Activated CD4-positive, alpha-beta T cell treated with anti-CD3 and anti-CD28 coated beads, Interleukin-2, amount 50 U/mL, for 1 hour (primary cell): ENCODE results near the gene DUSP6.

ENCODE experiments used
- DNase-seq: peaks from one replicate; pipeline ENCODE4 v3.0.0-alpha.2; 2020

Gene DUSP6, protein sequence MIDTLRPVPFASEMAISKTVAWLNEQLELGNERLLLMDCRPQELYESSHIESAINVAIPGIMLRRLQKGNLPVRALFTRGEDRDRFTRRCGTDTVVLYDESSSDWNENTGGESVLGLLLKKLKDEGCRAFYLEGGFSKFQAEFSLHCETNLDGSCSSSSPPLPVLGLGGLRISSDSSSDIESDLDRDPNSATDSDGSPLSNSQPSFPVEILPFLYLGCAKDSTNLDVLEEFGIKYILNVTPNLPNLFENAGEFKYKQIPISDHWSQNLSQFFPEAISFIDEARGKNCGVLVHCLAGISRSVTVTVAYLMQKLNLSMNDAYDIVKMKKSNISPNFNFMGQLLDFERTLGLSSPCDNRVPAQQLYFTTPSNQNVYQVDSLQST

DNA sequence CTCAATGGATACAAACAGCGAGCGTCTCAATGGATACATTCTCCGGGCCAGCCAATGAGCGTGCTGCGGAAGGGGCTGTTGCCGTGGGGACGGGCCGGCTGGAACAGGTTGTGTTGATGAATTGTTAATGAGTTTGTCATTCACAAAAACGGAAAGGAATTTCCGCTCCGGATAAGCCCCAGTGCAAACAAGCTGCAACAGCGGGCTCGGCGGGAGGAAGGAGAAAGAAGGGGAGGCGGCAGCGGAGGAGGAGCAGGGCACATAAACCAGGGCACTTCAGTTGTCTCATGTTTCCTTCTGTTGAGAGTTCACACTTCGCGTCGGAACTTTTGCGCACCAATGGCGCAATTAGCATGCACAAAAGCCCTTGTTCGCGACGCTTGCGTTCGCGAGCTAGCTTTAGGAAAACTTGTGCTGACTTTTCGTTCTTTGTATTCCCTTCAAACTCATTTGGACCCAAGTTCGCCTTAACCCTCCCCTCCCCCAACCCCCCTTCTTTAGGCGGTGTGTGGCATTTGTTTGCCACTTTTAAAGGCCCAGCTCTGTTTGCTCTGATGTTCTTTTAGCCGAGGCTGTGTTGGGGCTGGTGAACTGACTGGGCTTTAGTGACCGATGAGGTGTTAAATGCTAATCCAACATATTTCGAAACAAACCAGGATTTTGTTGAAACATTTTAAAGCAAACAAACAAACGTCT lies at the start of gene DUSP6:
Gene DUSP6, minus strand, starts transcription at position 10 of the 696 bp plus-strand sequence. CDS start 462 bp downstream, outside the sequence.
- DNase-seq = peak; percentile 73

DNA sequence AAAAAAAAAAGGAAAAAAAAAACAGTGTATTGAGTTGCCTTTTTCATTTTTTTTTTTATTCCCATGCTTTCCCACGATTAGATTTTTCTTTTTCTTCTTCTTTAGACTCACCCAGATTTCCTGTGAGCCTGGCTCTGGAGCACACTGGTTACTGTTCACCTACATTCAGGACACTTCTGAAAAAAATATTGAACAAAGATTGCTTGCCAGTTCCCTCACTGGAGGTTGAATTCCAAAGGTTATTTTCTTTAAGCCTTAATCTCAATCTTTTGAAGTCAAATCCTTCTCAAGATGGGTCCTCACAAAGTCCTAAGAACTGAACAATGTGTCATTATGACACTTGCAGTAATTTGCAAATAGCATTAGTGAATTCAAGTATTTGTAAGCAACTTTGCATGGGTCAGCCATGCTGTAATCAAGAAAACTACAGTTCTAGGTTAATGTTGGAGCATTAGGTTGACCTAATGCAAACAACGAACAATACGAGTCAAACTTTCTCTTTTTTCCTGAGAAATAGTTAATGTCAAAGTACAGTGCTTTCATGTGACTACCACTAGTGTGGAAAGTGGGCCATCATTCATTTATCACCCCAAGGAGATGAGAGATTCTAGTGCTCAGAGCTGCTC lies 49.2 kb upstream of the DUSP6 start:
- DNase-seq = no peak

DNA sequence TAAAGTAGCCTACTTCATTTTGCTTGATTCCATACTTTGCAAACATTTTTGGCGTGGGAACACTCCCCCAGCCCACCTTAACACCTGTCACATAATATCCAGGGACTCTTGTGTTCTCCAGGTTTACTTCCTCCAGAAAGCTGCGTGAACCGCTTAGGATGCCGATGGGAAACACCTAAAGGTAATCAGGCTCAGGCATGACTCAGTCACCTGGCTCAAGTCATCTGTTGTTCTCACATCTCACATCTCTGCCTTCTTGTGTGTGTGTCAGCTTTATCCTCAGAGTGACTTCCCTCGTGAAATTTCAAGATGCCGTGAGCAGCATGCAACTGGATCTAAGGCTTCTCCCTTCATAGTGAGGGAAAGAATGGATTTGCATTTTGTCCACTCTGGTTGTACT lies 48.1 kb upstream of the DUSP6 start:
- no peak for DNase-seq

DNA sequence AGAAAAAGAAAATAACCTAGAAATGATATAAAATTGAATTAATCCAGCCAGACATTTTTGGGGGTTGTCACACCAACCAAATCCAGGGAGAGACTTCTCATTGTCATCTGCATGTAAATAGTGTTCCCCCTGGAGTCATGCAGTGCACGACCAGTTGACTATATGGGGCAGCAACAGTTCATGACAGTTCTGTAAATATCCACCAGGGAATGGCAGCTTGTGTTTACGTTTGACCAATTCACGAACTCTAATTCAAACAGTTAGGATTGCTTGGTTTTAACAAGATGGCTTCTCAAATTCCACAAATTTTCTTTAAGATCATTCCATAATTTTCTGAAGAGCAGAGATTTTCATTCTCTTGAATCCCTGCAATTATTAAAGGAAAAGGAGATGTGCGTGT lies 43.4 kb upstream of the DUSP6 start:
- DNase-seq = no peak

DNA sequence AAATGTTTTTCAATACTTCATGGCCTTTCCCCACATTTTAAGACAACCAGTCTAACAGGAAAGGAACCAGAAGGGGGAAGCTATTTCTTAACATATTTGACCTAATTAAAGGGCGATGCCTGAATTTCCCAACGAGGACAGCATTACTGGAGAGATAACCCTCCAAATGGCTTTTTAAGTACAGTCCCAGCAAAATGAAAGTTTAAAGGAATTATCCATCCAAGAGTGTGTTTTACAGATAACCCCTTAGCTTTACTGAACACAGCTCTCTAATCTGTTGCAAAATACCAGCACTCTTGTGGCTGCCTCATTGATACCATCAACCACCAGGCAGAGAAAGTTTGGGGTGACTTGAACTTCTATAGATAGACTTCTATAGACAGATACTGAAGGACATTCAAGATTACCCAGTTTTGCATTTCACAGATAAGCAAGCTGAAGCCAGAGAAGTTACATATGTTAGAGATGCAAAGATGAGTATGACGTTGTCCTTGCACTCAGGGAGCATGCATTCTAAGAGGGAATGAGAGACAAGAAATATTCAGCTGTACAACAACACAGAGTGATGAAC lies 41.3 kb upstream of the DUSP6 start:
- no peak for DNase-seq

DNA sequence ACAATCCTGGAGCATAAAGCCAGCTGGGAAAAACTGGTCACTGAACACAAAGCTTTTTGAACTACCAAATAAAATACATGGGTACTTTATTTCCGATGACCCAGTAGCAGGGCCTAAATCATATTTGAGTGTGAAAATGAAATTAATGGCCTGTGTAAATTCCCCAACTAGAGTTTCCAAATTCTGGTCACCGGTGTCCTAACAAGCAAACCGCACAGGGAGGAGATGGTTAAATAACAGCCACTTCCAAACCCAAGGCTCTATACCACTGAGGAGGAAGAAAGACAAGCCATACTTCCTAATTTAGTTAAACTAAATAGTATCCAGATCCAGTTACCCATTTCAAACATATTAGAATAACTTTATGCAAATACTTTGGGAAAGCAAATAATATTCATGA lies 40.1 kb upstream of the DUSP6 start:
- DNase-seq = no peak

DNA sequence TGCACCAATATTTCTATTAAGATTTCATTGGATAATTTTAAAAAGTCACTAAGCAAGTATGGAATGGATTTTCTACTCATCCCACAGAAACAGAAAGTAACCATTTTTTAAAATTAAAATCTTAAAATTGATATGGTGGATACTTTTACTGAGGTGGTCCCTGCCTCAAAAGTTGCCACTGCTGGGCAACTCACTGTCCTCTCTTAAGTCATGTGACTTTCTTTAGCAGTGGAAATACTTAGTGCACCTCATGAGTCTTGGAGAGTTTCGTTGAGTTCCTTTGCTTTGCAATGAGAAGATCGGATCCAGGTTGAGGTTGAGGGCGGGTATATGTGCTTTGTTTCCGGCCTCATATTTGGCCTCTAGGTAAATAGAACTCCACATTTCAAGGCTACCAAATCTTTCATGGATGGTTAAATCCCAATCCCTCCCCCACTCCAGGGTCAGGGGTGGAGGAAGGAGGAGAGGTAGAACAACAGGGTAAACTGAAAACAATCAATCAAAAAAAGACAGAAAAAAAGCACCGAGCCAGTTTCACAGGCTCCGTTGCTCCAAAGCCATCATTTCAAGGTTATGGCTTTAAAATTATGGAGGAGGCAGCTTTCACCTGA lies 39.5 kb upstream of the DUSP6 start:
- DNase-seq = no peak

DNA sequence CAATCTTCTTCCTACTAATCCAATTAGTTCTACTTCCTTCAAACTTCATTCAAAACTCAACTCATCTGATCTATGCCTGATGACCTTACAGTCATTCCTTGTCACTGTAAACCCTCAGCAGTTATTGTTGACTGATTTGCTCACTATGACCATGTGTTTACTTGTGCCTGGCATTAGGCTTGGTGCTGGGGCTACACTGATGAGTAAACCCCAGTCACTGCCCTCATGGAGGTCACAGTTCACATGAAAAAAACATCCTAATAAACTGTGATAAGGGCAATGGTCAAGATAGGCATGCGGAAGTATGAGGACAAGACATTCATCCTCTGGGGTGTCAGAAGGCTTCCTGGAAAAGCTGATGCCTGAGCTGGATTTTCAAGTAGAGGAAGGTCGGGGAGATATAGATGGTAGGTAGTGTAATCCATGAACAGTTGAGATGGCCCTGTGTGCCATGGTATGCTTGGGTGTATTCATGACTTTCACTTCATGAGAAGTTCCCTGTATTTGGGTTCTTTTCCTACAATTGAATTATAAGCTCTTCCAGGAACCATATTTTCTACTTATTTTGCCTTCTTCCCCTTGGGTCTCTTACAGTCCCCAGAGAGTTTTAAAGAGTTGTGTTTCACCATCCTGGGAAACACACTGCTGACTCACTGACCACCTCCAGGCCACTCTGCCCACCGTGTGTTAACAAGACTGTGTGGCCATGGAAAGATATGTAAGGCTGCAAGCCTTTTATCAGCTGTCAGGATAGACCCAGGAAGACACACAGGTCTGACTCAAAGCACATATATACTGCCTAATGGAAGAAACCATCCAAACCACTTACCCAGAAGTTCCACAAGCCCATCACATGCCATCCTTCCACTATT lies 38.7 kb upstream of the DUSP6 start:
- no peak for DNase-seq

DNA sequence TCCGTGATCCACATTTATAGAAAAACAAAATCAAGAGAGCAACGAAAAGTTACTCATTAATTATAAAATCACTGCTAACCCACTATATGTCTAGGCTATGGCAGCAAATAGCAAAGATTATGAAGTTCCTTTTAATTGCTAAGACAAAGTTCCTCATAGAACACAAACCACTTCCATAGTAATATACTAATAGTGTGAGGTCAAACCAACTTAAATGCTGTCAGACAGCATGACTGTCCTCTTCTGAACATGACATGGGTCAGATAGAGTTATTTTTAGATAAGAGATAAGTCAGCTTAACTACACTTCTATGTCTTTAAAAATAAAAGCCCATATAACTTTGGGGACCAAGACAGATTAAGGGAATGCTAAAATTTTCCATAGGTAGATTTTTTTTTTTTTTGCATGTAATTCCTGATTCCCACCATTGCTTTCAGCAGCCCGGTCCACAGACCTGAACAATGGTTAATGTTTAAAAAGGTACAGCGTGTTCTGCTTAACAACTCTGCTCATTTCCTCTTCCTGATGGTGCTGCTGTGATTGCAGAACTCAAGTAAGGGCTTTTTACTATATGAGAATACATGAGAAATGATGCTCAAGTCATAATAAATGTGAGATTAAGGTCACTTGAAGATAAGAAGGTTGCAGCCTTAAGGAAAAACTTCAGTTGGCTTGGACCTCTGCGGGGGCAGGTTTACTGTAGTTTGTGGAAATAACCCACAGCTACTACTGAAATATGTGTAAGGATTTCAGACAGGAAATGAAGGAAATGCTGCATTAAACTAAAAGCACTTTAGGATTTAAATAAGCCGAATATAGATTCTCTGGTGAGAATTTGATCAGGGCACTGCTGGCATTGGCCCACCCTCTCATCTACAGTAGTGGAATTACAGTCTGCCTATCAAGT lies 37.7 kb upstream of the DUSP6 start:
- DNase-seq = no peak

DNA sequence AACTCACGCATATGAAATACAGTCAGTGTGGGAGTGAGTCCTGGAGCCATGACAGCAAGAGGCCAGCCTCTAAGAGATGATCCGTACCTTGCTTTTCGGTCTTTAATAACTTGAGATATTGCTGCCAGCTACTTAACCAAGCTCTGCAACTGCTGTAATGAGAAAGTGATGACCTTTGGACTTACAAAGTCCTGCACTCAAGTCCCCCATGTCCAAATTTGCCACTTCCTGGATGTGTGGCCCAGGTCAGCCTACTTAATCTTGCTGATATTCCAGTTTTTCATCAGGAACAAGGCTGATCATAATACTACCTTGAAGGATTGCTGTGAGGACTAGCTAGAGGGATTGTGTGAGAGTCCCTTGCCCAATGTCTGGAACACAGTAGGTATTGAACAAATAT lies 33.8 kb upstream of the DUSP6 start:
- DNase-seq = no peak

DNA sequence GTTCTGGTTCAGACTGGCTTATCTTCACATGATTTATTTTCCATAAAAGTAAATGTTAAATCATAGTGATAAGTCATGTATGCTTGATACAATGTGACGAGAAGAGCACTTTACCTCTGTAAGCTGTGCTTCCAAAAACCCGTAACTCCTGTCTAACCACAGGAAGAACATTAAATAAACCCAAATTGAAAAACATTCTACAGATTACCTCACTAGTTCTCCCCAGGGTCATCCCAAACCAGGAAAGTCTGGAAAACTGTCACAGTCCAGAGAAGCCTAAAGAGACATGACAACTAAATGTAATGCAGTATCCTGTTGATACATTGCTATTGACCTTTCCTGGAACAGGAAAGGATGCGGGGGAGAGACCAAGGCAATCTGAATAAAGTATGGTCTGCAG lies 32.5 kb upstream of the DUSP6 start:
- no peak for DNase-seq

DNA sequence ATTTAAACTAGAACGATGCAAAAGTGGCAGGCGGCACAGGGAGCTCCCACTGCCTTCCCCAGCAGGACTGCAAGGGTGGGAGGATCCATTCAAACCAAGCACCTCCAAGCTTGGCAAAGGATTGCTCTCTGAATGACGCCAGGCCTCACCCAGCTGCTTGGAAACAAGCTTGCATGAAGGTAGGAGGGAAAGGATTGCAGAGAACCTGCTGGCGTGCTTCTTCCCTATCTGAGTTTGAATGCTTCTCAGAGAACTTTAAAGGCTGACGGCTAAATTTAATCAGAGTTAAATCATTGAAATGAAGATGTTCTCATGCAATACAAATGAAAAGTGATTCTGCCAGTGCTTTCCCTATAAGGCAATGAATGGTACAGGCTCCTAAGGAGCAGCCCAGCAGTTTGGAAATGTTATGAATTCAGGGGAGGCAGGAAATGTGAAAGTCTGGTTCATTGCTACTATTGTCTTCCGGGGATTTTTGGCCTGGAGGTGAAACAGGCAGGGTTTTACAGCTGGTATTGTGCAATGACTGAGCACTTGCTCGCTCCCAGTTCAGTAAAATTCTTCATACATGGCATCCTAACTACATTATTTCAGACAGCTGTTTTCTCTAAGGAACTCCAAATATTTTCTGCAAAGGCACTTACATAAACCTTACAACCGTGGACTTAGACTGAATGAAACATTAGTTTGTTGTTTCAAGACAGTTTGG lies 31.9 kb upstream of the DUSP6 start:
- no peak for DNase-seq

DNA sequence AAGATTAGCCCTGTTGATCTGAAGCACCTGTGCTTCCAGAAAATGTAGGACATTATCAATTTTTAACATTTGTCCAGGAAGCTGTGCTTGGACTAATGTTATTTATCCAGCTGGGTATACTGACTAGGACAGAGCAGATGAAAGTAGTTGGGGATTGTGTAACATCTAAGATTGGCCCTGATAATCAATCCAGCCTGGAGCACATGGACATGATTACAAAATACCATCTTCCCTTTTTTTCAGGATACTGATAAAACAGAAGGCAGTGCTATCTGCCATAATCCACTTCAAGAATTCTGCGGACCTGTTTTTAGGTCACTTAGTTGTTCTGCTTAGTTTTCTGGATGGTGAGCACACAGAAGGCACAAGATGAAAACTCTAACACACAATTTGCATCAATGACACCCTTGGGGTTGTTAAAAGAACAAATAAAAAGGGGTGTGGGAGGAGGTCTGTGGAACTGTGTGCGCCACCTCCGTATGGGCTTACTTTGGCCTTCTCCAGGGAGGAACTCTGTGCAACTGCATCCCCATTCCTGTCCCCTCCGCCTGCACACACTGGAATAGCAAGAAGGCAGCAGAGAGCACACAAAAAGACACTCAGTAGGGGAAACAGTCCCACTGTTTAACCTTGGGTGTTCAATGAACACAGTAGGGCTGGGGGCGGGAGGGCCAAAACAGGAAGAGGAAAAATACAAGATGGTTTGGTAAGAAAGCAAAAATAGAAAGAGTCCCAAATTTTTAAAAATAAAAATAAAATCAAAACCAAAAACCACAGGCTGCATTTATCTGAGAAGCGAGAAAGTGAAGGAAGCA lies 31.1 kb upstream of the DUSP6 start:
- DNase-seq = no peak

DNA sequence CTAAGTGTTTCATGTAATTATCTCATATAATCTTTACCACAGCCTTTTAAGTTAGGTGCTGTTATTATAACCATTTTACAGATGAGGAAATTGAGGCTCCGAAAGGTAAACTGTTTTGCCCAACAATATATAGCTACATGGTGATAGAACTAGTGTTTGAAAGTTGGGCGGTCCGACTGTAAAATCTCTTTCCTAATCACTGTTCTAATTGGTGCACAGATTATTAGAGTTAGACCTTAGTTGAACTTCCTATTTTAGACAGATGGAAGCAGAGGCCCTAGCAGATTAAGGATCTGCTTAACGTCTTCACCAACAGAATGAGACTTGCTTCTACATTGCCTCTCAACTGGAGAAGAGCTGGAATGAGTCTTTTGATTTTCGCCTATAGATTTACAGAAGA lies 30.0 kb upstream of the DUSP6 start:
- no peak for DNase-seq

DNA sequence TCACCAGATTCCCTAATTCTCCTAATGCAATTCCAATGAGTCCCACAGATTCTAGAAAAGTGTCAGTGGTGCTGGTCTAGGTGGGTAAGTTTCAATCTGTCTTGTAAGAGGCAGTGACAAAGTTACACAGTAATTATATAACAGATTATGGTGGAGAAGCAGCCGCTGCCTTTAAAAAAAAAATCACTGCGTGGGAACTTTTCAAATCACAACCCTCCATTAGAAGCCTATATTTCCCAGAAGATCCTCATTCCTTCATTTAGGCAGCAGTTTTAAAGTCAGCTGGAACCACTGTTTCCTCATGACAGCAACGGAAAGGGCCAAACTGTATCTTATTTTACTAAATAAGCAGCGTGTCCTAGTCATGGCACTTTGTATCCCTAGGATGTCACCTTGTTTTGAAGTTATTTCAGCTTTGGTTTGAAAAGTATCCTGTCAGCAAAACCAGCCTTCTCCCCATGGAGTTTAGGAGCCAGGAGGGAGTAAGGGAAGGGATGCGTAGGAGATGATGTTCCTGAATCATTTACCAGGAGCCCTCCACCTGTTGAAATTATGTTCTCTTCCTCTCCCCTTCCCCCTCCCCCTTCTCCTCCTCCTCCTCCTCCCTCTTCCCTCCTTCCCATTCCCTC lies 27.7 kb upstream of the DUSP6 start:
- no peak for DNase-seq

DNA sequence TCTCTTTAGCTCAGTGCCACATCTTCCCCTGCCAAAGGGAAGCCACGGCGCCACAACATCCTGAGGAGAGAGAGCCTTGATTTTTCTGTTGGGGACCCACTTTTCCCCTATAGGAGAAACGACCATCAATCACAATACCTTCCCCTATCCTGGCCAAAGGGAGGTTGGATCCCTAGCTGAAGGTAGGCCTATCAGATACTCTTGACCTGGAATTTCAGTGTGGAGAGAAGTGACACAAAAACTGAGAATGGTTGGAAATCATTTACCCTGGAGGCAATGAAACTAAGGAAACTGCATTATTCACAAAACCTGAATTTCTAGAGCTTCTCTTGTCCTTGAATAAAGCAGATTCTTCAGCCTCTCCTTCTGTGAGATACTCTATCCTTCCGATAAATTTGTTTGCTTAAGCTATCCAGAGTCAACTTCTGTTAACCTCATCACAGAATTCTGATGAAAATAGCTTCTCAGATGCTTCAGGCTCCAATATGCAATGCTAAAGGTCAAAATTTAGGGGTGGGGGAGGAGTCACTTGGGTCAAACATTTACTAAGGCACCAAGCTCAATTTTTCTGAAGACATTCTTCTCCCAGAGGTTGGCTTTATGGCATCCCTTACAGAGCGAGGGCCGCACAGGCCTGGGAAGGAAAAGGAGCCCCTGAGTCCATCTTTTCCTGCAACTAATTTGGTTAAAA lies 27.0 kb upstream of the DUSP6 start:
- DNase-seq = no peak

DNA sequence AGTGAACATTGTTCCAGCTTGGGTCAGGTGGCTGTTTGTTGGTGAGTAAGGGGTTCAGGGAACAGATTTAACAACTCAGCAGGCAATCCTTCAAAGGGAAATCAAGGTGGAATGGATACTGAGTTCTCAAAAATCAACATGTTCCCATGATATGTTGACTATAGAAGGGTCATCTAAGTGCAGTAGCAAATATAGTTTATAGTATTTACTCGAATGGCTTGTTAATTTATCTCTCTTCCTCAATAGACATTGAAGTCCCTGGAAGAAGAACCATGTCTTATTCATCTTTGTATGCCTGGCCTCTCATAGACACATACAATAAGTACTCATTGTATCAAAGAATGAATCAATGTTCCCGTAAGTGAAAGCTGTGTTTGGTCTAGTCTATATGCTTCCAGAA lies 24.5 kb upstream of the DUSP6 start:
- DNase-seq = no peak

DNA sequence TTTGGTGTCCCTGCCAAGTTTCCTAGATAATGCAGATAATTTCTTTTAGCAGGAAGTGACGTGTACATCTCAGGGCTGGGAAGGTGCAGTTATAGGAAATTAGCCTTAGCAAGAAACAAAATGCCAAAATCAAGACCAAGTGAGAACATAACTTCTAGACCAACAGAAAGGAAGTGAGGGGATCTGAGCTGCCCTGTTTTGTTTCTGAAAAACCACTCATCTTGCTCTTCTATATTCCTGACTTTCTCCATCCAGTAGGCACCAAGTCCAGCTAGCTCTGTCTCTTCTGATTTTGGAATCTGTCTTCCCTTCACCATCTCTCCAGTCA lies 23.9 kb upstream of the DUSP6 start:
- DNase-seq = no peak
